OCI-LY1 (cell line): ENCODE measurements around the gene UNC13C.

Source experiments
- EZH2 ChIP-seq: fragments of 200-600 bp; sonication (generic), shearing (Covaris generic); IDR thresholded peaks from 2 replicates; pipeline ENCODE4 v1.8.0; 2017; ENCODE audit warnings: borderline replicate concordance, mixed run types, mild to moderate bottlenecking, antibody characterized with exemption, low read length, moderate library complexity, mixed read lengths
- TF ChIP-seq, protein P1 (sequence below): fragments of 200-600 bp; sonication (generic), shearing (Covaris generic); IDR thresholded peaks from 2 replicates; pipeline ENCODE4 v1.5.1; 2017; ENCODE audit warnings: mild to moderate bottlenecking, antibody characterized with exemption, low read length, moderate library complexity, mixed read lengths

DNA sequence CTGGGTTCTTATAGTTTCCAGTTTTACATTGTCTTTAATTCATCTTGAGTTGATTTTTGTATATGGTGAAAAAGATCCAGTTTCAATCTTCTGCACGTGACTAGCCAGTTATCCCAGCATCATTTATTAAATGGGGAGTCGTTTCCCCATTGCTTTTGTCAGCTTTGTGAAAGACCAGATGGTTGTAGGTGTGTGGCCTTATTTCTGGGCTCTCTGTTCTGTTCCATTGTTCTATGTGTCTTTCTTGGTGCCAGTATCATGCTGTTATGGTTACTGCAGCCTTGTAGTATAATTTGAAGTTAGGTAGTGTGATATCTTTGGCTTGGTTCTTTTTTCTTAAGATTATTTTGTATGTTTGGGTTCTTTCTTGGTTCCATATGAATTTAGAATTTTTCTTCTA lies 432.2 kb downstream of the UNC13C start:
- TF ChIP-seq, protein P1, sequence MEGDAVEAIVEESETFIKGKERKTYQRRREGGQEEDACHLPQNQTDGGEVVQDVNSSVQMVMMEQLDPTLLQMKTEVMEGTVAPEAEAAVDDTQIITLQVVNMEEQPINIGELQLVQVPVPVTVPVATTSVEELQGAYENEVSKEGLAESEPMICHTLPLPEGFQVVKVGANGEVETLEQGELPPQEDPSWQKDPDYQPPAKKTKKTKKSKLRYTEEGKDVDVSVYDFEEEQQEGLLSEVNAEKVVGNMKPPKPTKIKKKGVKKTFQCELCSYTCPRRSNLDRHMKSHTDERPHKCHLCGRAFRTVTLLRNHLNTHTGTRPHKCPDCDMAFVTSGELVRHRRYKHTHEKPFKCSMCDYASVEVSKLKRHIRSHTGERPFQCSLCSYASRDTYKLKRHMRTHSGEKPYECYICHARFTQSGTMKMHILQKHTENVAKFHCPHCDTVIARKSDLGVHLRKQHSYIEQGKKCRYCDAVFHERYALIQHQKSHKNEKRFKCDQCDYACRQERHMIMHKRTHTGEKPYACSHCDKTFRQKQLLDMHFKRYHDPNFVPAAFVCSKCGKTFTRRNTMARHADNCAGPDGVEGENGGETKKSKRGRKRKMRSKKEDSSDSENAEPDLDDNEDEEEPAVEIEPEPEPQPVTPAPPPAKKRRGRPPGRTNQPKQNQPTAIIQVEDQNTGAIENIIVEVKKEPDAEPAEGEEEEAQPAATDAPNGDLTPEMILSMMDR = no peak
- no peak for TF ChIP-seq EZH2
